HEK293 (cell line): ENCODE data around the gene ZNF730.
"Not testable (repeated sequence)": the region's sequence is repeated elsewhere in the genome, so short reads cannot be mapped to it uniquely, and the experiment has no call there.

ENCODE experiments used
- CTCF ChIA-PET: fragments of 350-600 bp; formaldehyde crosslinking; extraction: SDS; loops from one replicate; lab custom pipeline; 2021; ENCODE audit warnings: antibody characterized with exemption; lab: Yijun Ruan, JAX
- POLR2A ChIA-PET: fragments of 300-600 bp; formaldehyde crosslinking; extraction: SDS; loops from one replicate; lab custom pipeline; 2020; ENCODE audit warnings: antibody characterized with exemption, inconsistent platforms; lab: Yijun Ruan, JAX
- H3K27ac ChIP-seq: fragments of 200-500 bp; sonication (Bioruptor generic); 2 replicates; pipeline ENCODE4 v1.5.1; 2014; ENCODE audit warnings: low read depth, low read length, control low read depth, inconsistent platforms; ENCODE audit errors: extremely low read depth
- H3K36me3 ChIP-seq, 2 experiments: fragments of 200-500 bp in 1 of 2; sonication (Bioruptor generic) in 1 of 2; 1 replicate in 1 of 2; 2 replicates in 1 of 2; pipeline ENCODE4 v1.5.1; 2014 to 2017; ENCODE audit warnings: inconsistent platforms in 2 of 2, low read length in 2 of 2; ENCODE audit not compliant: control insufficient read depth in 2 of 2, insufficient read depth in 1 of 2
- H3K4me1 ChIP-seq: fragments of 200-500 bp; sonication (Bioruptor generic); 2 replicates; pipeline ENCODE4 v1.5.1; 2014; ENCODE audit warnings: mild to moderate bottlenecking, low read length, inconsistent platforms; ENCODE audit not compliant: control insufficient read depth, insufficient read depth
- H3K4me3 ChIP-seq: 2 replicates; pipeline ENCODE4 v1.5.1; 2011; ENCODE audit warnings: low read depth, mild to moderate bottlenecking, control low read depth, low read length, moderate library complexity
- H3K9me3 ChIP-seq: fragments of 200-500 bp; sonication (Bioruptor generic); 2 replicates; pipeline ENCODE4 v1.5.1; 2014; ENCODE audit warnings: low read depth, low read length, inconsistent platforms; ENCODE audit not compliant: control insufficient read depth, insufficient read depth
- BCL6B ChIP-seq: fragments of 450-650 bp; formaldehyde crosslinking; IDR thresholded peaks from 2 replicates; pipeline ENCODE4 v1.5.1; 2017; ENCODE audit warnings: missing biosample characterization, missing genetic modification characterization
- GLIS2 ChIP-seq: fragments of 450-650 bp; formaldehyde crosslinking; IDR thresholded peaks from 2 replicates; pipeline ENCODE4 v1.5.1; 2016; ENCODE audit warnings: missing biosample characterization, missing genetic modification characterization
- HOXD13 ChIP-seq: sonication (generic); formaldehyde crosslinking; IDR thresholded peaks from 2 replicates; pipeline ENCODE4 v1.8.0; 2022; ENCODE audit warnings: missing genetic modification reagents, borderline replicate concordance
- KLF7 ChIP-seq: fragments of 450-650 bp; formaldehyde crosslinking; IDR thresholded peaks from 2 replicates; pipeline ENCODE4 v1.5.1; 2016; ENCODE audit warnings: missing biosample characterization, missing genetic modification characterization, borderline replicate concordance
- ZNF24 ChIP-seq: fragments of 450-650 bp; formaldehyde crosslinking; IDR thresholded peaks from 2 replicates; pipeline ENCODE4 v1.5.1; 2016; ENCODE audit warnings: missing biosample characterization, missing genetic modification characterization
- ZNF302 ChIP-seq: fragments of 450-650 bp; formaldehyde crosslinking; IDR thresholded peaks from 2 replicates; pipeline ENCODE4 v1.5.1; 2016; ENCODE audit warnings: missing biosample characterization, missing genetic modification characterization, low read depth
- ZNF354C ChIP-seq: fragments of 450-650 bp; formaldehyde crosslinking; IDR thresholded peaks from 2 replicates; pipeline ENCODE4 v1.5.1; 2016; ENCODE audit warnings: missing biosample characterization, missing genetic modification characterization, low read depth, borderline replicate concordance
- ZNF449 ChIP-seq: fragments of 450-650 bp; formaldehyde crosslinking; IDR thresholded peaks from 2 replicates; pipeline ENCODE4 v1.5.1; 2017; ENCODE audit warnings: missing biosample characterization, mild to moderate bottlenecking, missing genetic modification characterization, moderate library complexity
- ZNF488 ChIP-seq: fragments of 450-650 bp; formaldehyde crosslinking; IDR thresholded peaks from 2 replicates; pipeline ENCODE4 v1.5.1; 2016; ENCODE audit warnings: missing biosample characterization, missing genetic modification characterization
- ZNF529 ChIP-seq: fragments of 450-650 bp; formaldehyde crosslinking; IDR thresholded peaks from 2 replicates; pipeline ENCODE4 v1.5.1; 2017; ENCODE audit warnings: missing genetic modification characterization, missing biosample characterization; ENCODE audit not compliant: insufficient replicate concordance
- ZNF530 ChIP-seq: fragments of 450-650 bp; formaldehyde crosslinking; IDR thresholded peaks from 2 replicates; pipeline ENCODE4 v1.5.1; 2016; ENCODE audit warnings: low read depth, missing biosample characterization, missing genetic modification characterization
- ZNF555 ChIP-seq: fragments of 450-650 bp; formaldehyde crosslinking; conservative IDR thresholded peaks from 2 replicates; pipeline ENCODE4 v1.5.1; 2017; ENCODE audit warnings: missing biosample characterization, mild to moderate bottlenecking, missing genetic modification characterization, inconsistent platforms
- ZNF623 ChIP-seq: fragments of 450-650 bp; formaldehyde crosslinking; IDR thresholded peaks from 2 replicates; pipeline ENCODE4 v1.5.1; 2016; ENCODE audit warnings: missing biosample characterization, missing genetic modification characterization
- ZNF670 ChIP-seq: fragments of 450-650 bp; formaldehyde crosslinking; IDR thresholded peaks from 2 replicates; pipeline ENCODE4 v1.5.1; 2016; ENCODE audit warnings: missing biosample characterization, missing genetic modification characterization, low read depth
- ZNF677 ChIP-seq: fragments of 450-650 bp; IDR thresholded peaks from 2 replicates; pipeline ENCODE4 v1.5.0; 2018; ENCODE audit warnings: missing biosample characterization, mild to moderate bottlenecking, missing genetic modification characterization, moderate library complexity
- ZNF785 ChIP-seq: fragments of 450-650 bp; formaldehyde crosslinking; IDR thresholded peaks from 2 replicates; pipeline ENCODE4 v1.5.1; 2016; ENCODE audit warnings: missing biosample characterization, missing genetic modification characterization
- ZSCAN5A ChIP-seq: fragments of 450-650 bp; formaldehyde crosslinking; IDR thresholded peaks from 2 replicates; pipeline ENCODE4 v1.5.1; 2016; ENCODE audit warnings: missing biosample characterization, missing genetic modification characterization
- TF ChIP-seq, protein P1 (sequence below): fragments of 450-650 bp; formaldehyde crosslinking; IDR thresholded peaks from 2 replicates; pipeline ENCODE4 v1.5.1; 2016; ENCODE audit warnings: missing biosample characterization, missing genetic modification characterization
- TF ChIP-seq, protein P2 (sequence below): fragments of 450-650 bp; formaldehyde crosslinking; IDR thresholded peaks from 2 replicates; pipeline ENCODE4 v1.5.1; 2017; ENCODE audit warnings: missing biosample characterization, missing genetic modification characterization
- TF ChIP-seq, protein P3 (sequence below): fragments of 450-650 bp; formaldehyde crosslinking; IDR thresholded peaks from 2 replicates; pipeline ENCODE4 v1.5.1; 2016; ENCODE audit warnings: missing biosample characterization, missing genetic modification characterization

ZNF730 gene

DNA sequence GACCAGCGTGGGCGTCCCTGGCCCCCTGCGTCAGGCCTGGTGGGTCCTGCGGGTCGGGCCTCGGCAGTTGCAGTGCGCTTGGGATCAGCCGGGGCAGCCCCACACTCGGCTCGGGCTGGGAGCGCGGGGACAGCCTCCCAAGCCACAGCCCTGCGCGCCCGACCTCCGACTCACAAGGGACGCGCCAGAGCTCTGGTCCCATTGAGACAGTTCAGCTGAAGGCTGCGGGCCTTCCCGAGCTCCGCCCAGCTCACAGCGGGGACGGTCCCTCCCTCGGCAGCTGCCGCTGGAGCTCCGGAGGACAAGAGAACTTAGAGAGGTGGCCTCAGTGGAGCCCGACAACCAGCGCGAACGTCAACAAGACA, 45.7 kb upstream of the ZNF730 start:
- no peak overlapping the region for H3K4me3 ChIP-seq
- no peak overlapping the region for H3K27ac ChIP-seq
- ChIA-PET CTCF (no interaction called here), POLR2A (no interaction called here)
- no peaks in the 10 kb centered on the region for H3K36me3 ChIP-seq
- no peaks in the 10 kb centered on the region for H3K4me1 ChIP-seq
- TF ChIP-seq ZNF24 (no peak), BCL6B (no peak), ZNF449 (no peak), ZNF785 (tag by site-specific recombination) (no peak), GLIS2 (tag by site-specific recombination) (no peak), ZNF302 (tag by site-specific recombination) (no peak), HOXD13 (CRISPR knock-in tag) (no peak), ZNF530 (no peak), ZNF670 (tag by site-specific recombination) (no peak), ZNF677 (no peak), ZSCAN5A (tag by site-specific recombination) (no peak)
- TF ChIP-seq, protein P1, sequence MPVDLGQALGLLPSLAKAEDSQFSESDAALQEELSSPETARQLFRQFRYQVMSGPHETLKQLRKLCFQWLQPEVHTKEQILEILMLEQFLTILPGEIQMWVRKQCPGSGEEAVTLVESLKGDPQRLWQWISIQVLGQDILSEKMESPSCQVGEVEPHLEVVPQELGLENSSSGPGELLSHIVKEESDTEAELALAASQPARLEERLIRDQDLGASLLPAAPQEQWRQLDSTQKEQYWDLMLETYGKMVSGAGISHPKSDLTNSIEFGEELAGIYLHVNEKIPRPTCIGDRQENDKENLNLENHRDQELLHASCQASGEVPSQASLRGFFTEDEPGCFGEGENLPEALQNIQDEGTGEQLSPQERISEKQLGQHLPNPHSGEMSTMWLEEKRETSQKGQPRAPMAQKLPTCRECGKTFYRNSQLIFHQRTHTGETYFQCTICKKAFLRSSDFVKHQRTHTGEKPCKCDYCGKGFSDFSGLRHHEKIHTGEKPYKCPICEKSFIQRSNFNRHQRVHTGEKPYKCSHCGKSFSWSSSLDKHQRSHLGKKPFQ (tag by site-specific recombination) = no peak
- TF ChIP-seq, protein P2, sequence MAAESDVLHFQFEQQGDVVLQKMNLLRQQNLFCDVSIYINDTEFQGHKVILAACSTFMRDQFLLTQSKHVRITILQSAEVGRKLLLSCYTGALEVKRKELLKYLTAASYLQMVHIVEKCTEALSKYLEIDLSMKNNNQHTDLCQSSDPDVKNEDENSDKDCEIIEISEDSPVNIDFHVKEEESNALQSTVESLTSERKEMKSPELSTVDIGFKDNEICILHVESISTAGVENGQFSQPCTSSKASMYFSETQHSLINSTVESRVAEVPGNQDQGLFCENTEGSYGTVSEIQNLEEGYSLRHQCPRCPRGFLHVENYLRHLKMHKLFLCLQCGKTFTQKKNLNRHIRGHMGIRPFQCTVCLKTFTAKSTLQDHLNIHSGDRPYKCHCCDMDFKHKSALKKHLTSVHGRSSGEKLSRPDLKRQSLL (tag by site-specific recombination) = no peak
- TF ChIP-seq, protein P3, sequence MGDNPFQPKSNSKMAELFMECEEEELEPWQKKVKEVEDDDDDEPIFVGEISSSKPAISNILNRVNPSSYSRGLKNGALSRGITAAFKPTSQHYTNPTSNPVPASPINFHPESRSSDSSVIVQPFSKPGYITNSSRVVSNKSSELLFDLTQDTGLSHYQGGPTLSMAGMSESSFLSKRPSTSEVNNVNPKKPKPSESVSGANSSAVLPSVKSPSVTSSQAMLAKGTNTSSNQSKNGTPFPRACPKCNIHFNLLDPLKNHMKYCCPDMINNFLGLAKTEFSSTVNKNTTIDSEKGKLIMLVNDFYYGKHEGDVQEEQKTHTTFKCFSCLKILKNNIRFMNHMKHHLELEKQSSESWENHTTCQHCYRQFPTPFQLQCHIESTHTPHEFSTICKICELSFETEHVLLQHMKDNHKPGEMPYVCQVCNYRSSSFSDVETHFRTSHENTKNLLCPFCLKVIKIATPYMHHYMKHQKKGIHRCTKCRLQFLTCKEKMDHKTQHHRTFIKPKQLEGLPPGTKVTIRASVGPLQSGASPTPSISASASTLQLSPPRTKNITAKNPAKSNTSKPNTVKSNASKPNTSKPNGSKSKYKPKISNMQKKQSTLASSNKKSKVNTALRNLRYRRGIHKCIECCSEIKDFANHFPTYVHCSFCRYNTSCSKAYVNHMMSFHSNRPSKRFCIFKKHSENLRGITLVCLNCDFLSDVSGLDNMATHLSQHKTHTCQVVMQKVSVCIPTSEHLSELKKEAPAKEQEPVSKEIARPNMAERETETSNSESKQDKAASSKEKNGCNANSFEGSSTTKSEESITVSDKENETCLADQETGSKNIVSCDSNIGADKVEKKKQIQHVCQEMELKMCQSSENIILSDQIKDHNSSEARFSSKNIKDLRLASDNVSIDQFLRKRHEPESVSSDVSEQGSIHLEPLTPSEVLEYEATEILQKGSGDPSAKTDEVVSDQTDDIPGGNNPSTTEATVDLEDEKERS (tag by site-specific recombination) = no peak
- no peaks in the 10 kb centered on the region; the same call in 1 of the 2 replicates for H3K9me3 ChIP-seq

- peak overlapping the region; percentile 64 for H3K4me3 ChIP-seq
- ChIA-PET CTCF (no interaction called here), POLR2A (interaction anchor here (0.9 to 1.3 kb wide), 3 partner anchors 42 to 612 kb away, joined by 3 to 8 read pairs (median 6); partner anchors contain the start of genes ZNF675 and ZNF730)
- H3K9me3 ChIP-seq = no peaks in the 10 kb centered on the region; the same call in 1 of the 2 replicates
- no peak overlapping the region for H3K27ac ChIP-seq
- TF ChIP-seq ZNF555 (tag by site-specific recombination) (no peak), ZNF488 (tag by site-specific recombination) (no peak), ZNF529 (tag by site-specific recombination) (no peak), ZNF354C (tag by site-specific recombination) (no peak), KLF7 (tag by site-specific recombination) (no peak), ZNF623 (tag by site-specific recombination) (no peak)
- no peaks in the 10 kb centered on the region for H3K36me3 ChIP-seq
- H3K4me1 ChIP-seq = no peaks in the 10 kb centered on the region
Measured at GRCh38 chr19:23075031-23075733, 41.6 kb upstream of the ZNF730 start.

GRCh38 chr19:23077776-23078175, 39.0 kb upstream of the ZNF730 start:
- H3K36me3 ChIP-seq, CTCF ChIA-PET, H3K9me3 ChIP-seq: not testable (repeated sequence)

More at GRCh38 chr19:23077776-23078175, 39.0 kb upstream of the ZNF730 start:
- H3K27ac ChIP-seq, H3K4me3 ChIP-seq, POLR2A ChIA-PET, H3K4me1 ChIP-seq: not testable (repeated sequence)
